HCEC 1CT (cell line): Measurements from ENCODE around the gene RBM4B.
"Not testable (repeated sequence)": the region's sequence is repeated elsewhere in the genome, so short reads cannot be mapped to it uniquely, and the experiment has no call there.

Experiments
- DNase-seq: peaks from one replicate; pipeline ENCODE4 v3.0.0-alpha.2; 2017

Gene RBM4B

DNA sequence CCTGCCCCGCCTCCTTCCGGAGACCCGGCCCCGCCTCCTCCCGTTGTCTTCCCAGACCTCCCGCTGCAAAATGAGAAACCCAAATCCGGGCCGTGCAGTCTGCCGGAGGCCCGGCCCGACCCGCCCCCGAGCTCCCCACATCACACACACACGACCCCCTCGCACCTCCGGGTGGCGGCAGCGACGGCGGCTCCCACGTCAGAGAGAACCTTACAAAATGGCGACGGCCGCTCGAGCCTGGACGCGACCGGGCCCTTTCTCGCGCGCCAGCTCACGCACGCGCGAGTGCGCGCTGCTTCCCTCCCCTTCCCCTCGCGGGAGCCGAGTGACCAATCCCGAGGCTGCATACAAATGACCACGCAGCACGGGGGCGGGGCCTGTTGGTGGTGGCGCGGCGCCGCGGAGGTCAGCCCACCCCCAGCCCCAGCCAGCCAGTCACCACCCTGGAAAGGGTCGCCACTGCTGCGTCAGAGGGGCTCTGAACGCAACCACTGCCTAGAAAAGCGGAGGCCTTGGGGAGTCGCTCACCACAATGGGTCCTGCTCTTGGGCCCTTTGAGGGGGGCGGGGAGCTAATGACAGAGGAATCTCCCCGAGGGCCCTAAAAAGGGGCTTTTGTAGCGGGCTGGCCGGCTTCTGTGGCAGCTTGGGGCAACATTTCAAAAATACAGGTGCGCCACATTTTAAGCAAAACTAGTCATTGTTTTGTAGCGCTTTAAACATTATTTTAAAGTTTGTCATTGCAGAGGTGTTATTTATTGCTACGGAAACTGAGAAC lies at the start of gene RBM4B:
Gene RBM4B, minus strand, starts transcription at position 289 of the 777 bp plus-strand sequence. CDS start 808 bp downstream, outside the sequence.
- DNase-seq = peak; percentile 92

GRCh38 chr11:66725647-66726046 lies 48.0 kb upstream of the RBM4B start:
- DNase-seq = no peak

DNA sequence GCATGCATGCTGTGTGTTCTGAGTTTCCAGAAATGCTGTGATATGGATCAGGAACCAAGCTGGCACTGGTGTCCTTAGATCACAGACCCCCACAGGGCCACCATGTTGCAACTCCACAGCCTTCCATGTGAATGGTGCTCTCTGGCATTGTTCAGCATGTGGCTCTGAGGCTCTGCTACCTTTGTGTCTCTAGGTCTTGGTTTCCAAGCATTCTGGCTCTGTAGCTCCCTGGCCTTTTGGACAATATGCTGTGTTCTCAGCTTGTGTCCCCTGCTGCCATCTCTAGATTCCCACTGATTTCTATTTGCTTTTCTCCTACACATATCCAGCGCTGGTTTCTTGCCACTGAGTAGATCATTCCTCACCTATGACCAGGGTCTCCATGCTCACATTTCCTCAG lies 47.4 kb upstream of the RBM4B start:
- no peak for DNase-seq

DNA sequence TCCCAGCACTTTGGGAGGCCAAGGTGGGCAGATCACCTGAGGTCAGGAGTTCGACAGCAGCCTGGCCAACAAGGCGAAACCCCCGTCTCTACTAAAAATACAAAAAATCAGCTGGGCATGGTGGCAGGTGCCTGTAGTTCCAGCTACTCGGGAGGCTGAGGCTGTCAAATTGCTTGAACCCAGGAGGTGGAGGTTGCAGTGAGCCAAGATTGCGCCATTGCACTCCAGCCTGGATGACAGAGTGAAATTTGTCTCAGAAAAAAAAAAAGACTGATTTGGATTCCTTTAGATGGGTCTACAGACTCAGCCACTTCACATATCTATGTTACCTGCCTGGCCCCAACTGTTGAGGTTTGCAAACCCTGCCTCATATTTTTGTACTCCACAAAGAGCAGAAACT lies 46.5 kb upstream of the RBM4B start:
- not testable (repeated sequence) for DNase-seq

GRCh38 chr11:66723693-66724092 lies 46.0 kb upstream of the RBM4B start:
- DNase-seq = no peak

- no peak for DNase-seq
Measured at GRCh38 chr11:66722745-66723651, 45.3 kb upstream of the RBM4B start.

- DNase-seq = no peak
Measured at GRCh38 chr11:66721939-66722338, 44.3 kb upstream of the RBM4B start.

DNA sequence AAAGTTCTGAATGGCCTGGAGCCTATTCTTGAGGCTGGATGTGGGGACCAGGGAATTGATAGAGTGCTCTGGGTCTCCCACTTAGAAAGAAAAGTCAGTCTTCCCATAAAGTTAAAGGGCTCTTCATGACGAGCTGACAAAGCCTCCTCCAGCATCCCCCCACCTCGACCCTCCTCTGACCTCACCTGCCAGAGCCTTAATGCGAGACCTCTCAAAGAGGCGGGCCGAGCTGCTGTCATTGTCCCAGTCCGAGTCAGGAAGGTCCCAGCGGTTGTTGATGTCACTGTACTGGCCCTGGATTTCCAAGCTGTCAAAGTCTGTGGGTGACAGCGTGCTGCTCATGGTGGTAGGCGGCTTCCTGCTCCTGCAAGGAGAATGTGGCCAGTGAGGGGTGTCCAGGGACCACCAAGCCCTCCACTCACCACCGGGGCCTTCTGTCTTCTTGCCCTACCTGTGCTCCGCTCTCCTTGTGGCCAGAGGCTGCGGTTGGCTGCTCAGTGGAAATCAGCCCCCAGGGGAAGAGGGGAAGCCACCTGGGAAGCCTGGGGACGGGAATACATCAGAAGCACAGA lies 43.3 kb upstream of the RBM4B start:
- no peak for DNase-seq

DNA sequence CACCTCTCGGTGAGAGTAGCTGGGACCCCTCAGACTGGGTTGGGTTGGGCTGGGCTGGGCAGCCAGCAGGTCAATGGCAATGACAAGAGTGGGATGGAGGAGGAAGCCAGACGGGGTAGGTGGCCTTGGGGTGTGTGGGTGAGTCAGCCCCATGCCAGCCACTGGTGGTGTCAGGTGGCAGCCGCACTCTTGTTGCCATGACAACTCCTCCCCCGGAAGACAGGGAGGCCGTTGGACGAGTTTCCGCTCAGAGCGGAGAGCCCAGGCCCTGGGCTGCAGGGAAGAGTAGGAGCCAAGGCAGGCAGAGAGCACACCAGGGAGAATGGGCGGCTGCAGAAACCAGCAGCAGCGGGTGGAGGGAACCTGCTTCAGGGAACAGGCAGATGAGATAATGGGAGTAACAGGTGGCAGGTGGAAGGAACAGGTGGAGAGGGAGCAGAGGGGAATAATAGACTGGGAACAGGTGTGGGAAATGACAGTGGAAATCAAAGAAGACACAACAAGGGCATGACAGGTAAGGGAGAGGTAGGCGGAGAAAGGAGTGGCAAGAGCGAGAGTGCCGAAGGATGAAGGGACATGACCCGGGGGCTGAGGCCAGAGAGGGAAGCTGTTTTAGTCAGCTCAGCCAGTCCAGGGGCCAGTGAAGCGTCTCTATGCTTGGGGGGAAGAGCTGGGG lies 42.7 kb upstream of the RBM4B start:
- peak; percentile 15 for DNase-seq

- no peak for DNase-seq
Measured at GRCh38 chr11:66719111-66719872, 41.6 kb upstream of the RBM4B start.

DNA sequence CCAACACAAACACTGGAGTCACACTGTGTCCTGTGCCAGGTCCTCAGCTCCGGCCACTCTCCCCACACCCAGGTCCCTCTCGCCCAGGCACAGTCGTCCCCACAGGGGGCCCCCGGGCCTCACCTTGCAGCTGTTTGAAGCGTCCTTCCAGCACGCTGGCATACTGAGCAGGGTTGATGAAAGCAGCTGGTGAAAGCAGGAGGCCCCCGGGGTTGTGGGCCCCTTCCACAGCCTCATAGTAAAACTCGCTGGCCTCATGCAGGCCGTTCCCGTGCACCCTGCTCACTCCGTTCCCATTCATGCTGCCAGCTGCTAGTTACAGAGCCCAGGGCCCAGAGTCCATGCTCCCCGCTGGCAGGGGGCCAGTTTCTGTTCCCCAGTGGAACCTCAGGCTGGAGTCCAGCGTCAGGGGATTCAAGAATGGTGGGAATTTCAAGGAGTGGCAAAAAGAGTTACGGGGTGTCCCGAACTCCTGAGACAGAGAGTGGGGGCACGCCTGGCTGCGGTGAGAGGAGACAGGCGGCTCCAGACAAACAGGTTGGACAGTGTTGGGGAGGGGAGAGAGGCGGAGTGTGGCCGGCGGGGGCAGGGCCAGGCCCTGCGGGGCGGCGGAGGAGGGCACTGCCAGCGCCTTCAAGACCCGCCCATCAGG lies 40.8 kb upstream of the RBM4B start:
- DNase-seq = no peak

- DNase-seq = no peak
Measured at GRCh38 chr11:66717925-66718319, 40.2 kb upstream of the RBM4B start.

DNA sequence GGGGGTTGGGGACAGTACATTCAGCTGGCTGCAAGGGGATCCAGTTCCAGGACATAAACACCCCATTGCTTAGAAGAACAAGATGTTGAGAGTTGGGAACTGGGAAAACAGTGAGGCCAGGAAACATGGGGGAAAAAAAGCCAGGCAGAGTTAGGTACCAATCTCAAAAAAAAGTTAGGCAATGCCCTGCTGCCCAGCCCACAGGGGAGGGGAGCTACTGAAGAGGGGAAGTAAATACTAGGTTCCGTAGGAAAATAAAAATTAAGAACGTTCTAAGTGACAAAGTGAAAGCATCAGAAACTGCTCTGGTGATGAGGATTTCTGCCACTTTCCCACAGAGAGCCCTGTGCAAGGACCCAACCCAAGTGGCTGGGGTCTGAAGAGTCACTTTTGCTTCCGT lies 39.3 kb upstream of the RBM4B start:
- DNase-seq = no peak

DNA sequence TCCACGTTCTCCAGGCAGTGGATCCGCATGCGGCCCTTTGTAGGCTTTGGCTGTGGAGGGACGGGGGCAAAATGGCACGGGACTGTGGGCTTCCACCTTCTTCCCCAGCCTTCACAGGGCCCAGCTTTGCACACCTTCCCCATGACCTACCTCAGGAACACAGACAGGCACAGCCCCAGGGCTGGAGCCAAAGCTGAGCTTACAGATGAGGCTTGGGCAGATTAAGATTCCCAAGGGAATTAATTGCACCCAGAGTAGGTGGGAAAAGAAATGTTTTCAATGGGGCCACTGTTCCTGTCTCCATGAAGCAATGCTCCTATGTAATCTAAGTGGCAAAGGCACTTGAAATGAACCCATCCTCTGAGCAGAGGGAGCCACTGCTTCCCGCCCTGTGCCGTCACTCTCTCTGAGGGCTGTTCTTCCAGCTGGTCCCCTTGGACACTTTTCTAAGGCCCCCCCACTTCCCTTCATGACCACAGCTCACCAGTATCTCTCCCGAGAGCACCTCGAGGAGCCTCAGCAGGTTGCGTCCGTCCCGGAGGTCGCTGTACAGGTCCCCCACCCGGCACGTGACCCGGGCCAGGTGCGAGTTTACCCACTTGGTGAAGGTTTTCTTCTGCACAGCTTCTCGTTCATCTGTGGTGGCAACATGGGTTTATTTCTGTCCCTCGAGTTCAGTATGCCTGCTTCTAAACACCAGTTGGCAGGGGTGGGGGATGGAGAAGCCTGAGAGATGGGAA lies 37.8 kb upstream of the RBM4B start:
- DNase-seq = no peak

DNA sequence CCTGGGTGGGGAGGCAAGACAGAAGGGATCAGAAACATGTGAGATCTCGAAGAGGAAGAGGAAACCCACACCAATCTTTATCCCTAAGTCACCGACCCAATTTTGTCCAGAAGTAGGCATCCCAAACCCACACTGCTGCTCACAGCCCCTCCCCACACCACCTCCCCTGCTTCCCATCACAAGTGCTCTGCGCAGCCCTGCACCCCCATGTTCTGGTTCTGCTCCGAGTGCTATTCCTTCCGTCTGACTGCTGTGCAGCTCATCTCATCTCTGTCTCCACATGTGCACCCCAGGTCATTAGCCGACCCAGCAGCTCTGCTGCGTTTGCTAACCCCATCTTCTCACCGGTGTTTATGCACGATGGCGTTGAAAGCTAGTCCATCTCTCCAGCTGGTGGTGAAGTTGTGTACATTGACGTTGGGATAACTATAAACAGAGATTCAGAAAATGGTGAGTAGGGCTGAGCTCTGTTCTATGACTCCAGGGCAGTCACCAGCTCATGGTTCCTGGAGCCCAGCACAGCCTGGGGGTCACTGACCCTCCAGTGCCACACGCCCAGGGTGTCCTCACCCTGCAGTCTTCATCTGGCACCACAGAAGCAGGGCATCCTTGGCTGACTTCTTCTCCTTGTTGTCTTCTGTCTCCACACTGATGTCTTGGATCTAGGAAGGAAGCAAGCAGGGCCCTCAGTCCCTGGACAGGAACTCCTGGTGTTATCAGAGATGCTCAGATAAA lies 36.2 kb upstream of the RBM4B start:
- DNase-seq = no peak

GRCh38 chr11:66710384-66710930 lies 32.8 kb upstream of the RBM4B start:
- no peak for DNase-seq

DNA sequence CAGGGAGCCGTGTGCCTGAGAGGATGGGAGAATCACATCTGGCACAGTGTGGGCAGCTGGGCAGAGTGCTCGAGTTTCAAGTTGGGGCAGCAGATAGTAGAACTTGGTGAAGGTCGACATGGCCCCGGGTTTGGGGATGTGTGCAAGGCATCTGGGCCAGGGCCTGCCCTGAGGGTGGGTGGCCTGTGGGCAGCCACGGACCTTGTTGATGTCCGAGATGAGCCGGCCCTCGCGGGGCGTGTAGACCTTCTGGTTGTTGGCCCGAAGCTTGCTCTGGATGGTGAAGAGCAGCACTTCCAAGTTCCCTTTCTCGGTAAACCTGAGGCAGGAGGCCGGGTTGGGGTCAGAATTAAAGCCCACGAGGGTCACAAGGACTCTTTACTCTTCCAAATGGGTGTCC lies 31.0 kb upstream of the RBM4B start:
- no peak for DNase-seq

- no peak for DNase-seq
Measured at GRCh38 chr11:66708094-66708493, 30.4 kb upstream of the RBM4B start.

DNA sequence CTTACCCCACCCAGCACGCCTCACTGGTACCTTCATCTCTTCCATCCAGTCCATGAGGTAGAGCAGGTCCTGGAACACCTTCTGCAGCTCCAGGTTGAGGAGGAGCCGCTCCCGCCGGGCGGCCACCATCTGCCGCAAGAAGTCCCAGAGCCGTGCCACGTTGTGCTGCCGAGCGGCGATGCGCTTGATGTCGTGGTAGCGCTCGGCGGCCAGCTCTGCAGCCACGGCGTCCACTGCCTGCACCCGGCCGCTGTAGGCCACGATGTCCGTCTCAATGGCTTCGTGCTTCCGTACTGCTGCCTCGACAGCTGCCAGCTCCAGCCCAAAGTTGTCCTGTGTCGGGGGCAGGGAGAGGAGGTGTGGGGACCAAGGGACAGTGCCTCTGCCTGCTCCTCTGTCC lies 29.8 kb upstream of the RBM4B start:
- no peak for DNase-seq

DNA sequence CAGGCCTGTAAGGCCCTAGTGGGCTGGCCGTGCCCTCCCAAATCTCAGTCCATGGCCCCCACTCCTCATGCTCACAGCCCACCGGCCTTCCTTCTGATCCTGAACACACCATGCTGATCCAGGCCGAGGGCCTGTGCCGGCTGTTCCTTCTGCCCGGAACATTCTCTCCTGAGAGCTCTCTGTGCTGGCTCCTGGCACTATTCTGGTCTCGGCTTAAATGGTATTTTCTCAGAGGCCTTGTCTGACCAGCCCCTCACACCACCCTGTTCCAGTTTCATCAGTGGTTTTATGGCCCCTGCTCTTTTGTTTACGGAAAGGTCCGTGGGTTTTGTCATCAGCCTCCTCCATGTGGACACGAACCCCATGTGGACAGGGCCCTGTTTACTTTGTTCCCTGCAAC lies 29.3 kb upstream of the RBM4B start:
- no peak for DNase-seq
